IMR-90 (cell line): Measurements from ENCODE around the gene CCDC146.

Source experiments
- CEBPB ChIP-seq: IDR thresholded peaks from 2 replicates; pipeline ENCODE4 v1.6.1; 2012; ENCODE audit warnings: low read depth, low read length, improper control_type of control experiment
- CTCF ChIP-seq: conservative IDR thresholded peaks from 2 replicates; pipeline ENCODE4 v1.5.1; 2012; ENCODE audit warnings: mild to moderate bottlenecking, low read depth, low read length, improper control_type of control experiment
- FOS ChIP-seq: fragments of 150-350 bp; IDR thresholded peaks from 2 replicates; pipeline ENCODE4 v1.6.1; 2016; ENCODE audit warnings: low read depth, low read length
- MAFK ChIP-seq: IDR thresholded peaks from 2 replicates; pipeline ENCODE4 v1.6.1; 2012; ENCODE audit warnings: low read depth, low read length, improper control_type of control experiment
- MXI1 ChIP-seq: IDR thresholded peaks from 2 replicates; pipeline ENCODE4 v1.6.1; 2012; ENCODE audit warnings: low read depth, mild to moderate bottlenecking, low read length, moderate library complexity, borderline replicate concordance
- POLR2A ChIP-seq: IDR thresholded peaks from 2 replicates; pipeline ENCODE4 v1.6.1; 2012; ENCODE audit warnings: mild to moderate bottlenecking, low read depth, low read length
- RAD21 ChIP-seq: IDR thresholded peaks from 2 replicates; pipeline ENCODE4 v1.6.1; 2012; ENCODE audit warnings: low read length, improper control_type of control experiment
- RFX5 ChIP-seq: IDR thresholded peaks from 2 replicates; pipeline ENCODE4 v1.8.0; 2012; ENCODE audit warnings: low read depth, mild to moderate bottlenecking, low read length, moderate library complexity
- TF ChIP-seq, protein P1 (sequence below): fragments of 150-350 bp; IDR thresholded peaks from 2 replicates; pipeline ENCODE4 v1.6.1; 2016; ENCODE audit warnings: low read depth, mild to moderate bottlenecking, low read length, moderate library complexity, borderline replicate concordance

DNA sequence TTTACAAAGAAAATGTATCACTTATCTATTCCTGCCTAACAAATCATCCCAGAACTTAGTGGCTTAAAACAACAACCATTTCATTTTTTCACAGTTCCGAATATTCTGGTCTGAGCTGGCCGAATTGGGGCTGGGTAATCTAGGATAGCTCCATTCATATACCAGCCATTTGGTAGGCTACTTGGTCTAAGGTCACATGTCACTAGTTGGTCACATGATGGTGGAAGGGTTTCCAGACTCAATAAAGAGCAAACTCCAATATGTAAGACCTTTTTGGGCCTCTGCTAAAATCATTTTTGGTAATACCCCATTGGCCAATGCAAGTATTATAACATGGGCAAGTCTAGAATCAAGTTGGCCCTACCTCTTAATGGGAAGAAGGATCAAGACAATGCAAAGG is 132.5 kb downstream of the CCDC146 start:
- TF ChIP-seq CTCF (no peak), MXI1 (no peak), MAFK (no peak), POLR2A (no peak), RAD21 (no peak), CEBPB (no peak), RFX5 (no peak), FOS (no peak)
- TF ChIP-seq, protein P1, sequence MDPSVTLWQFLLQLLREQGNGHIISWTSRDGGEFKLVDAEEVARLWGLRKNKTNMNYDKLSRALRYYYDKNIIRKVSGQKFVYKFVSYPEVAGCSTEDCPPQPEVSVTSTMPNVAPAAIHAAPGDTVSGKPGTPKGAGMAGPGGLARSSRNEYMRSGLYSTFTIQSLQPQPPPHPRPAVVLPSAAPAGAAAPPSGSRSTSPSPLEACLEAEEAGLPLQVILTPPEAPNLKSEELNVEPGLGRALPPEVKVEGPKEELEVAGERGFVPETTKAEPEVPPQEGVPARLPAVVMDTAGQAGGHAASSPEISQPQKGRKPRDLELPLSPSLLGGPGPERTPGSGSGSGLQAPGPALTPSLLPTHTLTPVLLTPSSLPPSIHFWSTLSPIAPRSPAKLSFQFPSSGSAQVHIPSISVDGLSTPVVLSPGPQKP = no peak
